BE2C (cell line): ENCODE data around the gene ZC3H12C.

ENCODE experiments used
- DNase-seq: peaks from one replicate; pipeline ENCODE4 v3.0.0-alpha.2; 2020
- H3K27me3 ChIP-seq: fragments of 250-450 bp; sonication (Bioruptor Pico); 2 replicates; pipeline ENCODE4 v1.5.1; 2020; ENCODE audit warnings: mild to moderate bottlenecking
- H3K36me3 ChIP-seq: fragments of 250-450 bp; sonication (Bioruptor Pico); 2 replicates; pipeline ENCODE4 v1.5.1; 2020; ENCODE audit warnings: mild to moderate bottlenecking
- H3K4me1 ChIP-seq: fragments of 250-450 bp; sonication (Bioruptor Pico); 2 replicates; pipeline ENCODE4 v1.5.1; 2020
- H3K4me3 ChIP-seq: 2 replicates; pipeline ENCODE4 v1.5.1; 2011; ENCODE audit warnings: low read depth, low read length
- H3K9me3 ChIP-seq: fragments of 250-450 bp; sonication (Bioruptor Pico); 2 replicates; pipeline ENCODE4 v1.5.1; 2020
- TF ChIP-seq, protein P1 (sequence below): IDR thresholded peaks from 2 replicates; pipeline ENCODE4 v1.5.1; 2012; ENCODE audit warnings: mild to moderate bottlenecking, low read depth, low read length

The ZC3H12C gene

GRCh38 chr11:110128161-110128560, 35.0 kb downstream of the ZC3H12C start:
- Histone ChIP-seq H3K9me3 (no peaks in the 10 kb centered on the region), H3K27me3 (no peaks in the 10 kb centered on the region), H3K4me1 (peaks cover 10% of the 10 kb centered on the region), H3K36me3 (no peaks in the 10 kb centered on the region), H3K4me3 (no peak overlapping the region)
- TF ChIP-seq, protein P1, sequence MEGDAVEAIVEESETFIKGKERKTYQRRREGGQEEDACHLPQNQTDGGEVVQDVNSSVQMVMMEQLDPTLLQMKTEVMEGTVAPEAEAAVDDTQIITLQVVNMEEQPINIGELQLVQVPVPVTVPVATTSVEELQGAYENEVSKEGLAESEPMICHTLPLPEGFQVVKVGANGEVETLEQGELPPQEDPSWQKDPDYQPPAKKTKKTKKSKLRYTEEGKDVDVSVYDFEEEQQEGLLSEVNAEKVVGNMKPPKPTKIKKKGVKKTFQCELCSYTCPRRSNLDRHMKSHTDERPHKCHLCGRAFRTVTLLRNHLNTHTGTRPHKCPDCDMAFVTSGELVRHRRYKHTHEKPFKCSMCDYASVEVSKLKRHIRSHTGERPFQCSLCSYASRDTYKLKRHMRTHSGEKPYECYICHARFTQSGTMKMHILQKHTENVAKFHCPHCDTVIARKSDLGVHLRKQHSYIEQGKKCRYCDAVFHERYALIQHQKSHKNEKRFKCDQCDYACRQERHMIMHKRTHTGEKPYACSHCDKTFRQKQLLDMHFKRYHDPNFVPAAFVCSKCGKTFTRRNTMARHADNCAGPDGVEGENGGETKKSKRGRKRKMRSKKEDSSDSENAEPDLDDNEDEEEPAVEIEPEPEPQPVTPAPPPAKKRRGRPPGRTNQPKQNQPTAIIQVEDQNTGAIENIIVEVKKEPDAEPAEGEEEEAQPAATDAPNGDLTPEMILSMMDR: no peak
- no peak for DNase-seq

- TF ChIP-seq, protein P1: no peak
- Histone ChIP-seq H3K9me3 (no peaks in the 10 kb centered on the region), H3K36me3 (no peaks in the 10 kb centered on the region), H3K27me3 (no peaks in the 10 kb centered on the region), H3K4me1 (peaks cover 10% of the 10 kb centered on the region), H3K4me3 (peak overlapping the region; percentile 55)
- peak; percentile 90 for DNase-seq
These were observed 37.5 kb downstream of the ZC3H12C start for GRCh38 chr11:110130642-110131238.

DNA sequence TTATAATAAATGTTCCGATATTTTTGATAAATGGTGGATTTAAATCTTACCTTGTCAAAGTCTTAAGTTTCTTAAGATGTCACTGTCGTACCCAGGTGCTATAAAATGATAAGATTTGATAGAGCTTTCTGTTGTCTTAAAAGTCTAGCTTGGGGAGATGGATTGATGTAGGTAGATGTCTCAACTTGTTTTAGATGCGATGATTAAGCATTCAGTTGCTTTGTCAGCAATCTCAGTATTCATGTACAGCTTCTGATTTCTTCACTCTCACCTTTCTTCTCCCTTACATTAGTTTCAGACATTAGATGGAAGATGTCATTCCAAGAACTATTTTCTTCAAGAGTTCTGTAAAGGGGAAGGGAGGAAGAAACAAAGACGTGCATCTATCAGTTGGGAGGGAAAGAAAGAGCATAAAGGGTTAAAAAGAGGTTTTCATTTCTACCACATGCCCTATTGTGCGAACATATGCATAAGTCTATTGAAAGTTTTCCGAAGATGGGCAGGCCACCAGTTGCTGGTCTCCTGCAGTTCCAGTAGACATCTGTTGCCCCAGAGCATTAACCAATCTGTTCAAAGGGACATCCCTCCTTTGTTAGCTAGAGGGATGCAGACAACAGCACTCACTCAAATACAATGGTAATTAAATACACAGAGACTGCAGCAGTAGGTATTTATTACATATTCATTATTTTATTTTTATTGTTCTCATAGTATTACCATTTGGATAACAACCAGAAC, 38.4 kb downstream of the ZC3H12C start:
- H3K9me3 ChIP-seq: no peaks in the 10 kb centered on the region
- TF ChIP-seq, protein P1: no peak
- H3K4me1 ChIP-seq: peaks cover 10% of the 10 kb centered on the region
- H3K27me3 ChIP-seq: no peaks in the 10 kb centered on the region
- H3K4me3 ChIP-seq: peak overlapping the region; percentile 55
- peaks cover under 1% of the 10 kb centered on the region for H3K36me3 ChIP-seq
- DNase-seq: peak; percentile 48

GRCh38 chr11:110133160-110133559, 40.0 kb downstream of the ZC3H12C start:
- Histone ChIP-seq H3K27me3 (no peaks in the 10 kb centered on the region), H3K9me3 (no peaks in the 10 kb centered on the region), H3K4me1 (peaks cover 8% of the 10 kb centered on the region), H3K36me3 (peaks cover 9% of the 10 kb centered on the region), H3K4me3 (peak overlapping the region; percentile 55)
- TF ChIP-seq, protein P1: no peak
- DNase-seq: no peak

GRCh38 chr11:110134110-110134509, 40.9 kb downstream of the ZC3H12C start:
- peaks cover 6% of the 10 kb centered on the region for H3K4me1 ChIP-seq
- TF ChIP-seq, protein P1: no peak
- H3K27me3 ChIP-seq: no peaks in the 10 kb centered on the region
- H3K9me3 ChIP-seq: no peaks in the 10 kb centered on the region
- H3K36me3 ChIP-seq: peaks cover 9% of the 10 kb centered on the region
- peak; percentile 38 for DNase-seq
- H3K4me3 ChIP-seq: peak overlapping the region; percentile 55

GRCh38 chr11:110141812-110142211, 48.6 kb downstream of the ZC3H12C start:
- no peak for DNase-seq
- peaks cover 6% of the 10 kb centered on the region for H3K36me3 ChIP-seq
- H3K4me1 ChIP-seq: no peaks in the 10 kb centered on the region
- TF ChIP-seq, protein P1: no peak
- no peak overlapping the region for H3K4me3 ChIP-seq
- no peaks in the 10 kb centered on the region for H3K9me3 ChIP-seq
- H3K27me3 ChIP-seq: no peaks in the 10 kb centered on the region
